ENCODE data around the gene MRPL57. TPM values are rescaled to one million over a fixed set of nuclear protein-coding genes. Genes with fewer than 3 reads are reported as not detected.
"Not testable (repeated sequence)": the region's sequence is repeated elsewhere in the genome, so short reads cannot be mapped to it uniquely, and the experiment has no call there.

Gene MRPL57
- total and polyA plus RNA-seq, 2 donors (not counting 1 experiment from before 2014, with no cell fraction given): 7.8 to 12.1 TPM

GRCh38 chr13:21152251-21152899, 24.1 kb upstream of the MRPL57 start:
- ChIA-PET CTCF (interaction anchor here (0.6 kb wide), 1 partner anchor 41 kb away, joined by 3 read pairs; no protein-coding TSS in a partner anchor), POLR2A (interaction anchor here (0.8 kb wide), 1 partner anchor 25 kb away, joined by 3 read pairs; the partner anchor contains the start of gene MRPL57)
- Histone ChIP-seq H3K79me2 (ENCODE audit: control insufficient read depth, insufficient read depth, low read length) (peaks cover 2% of the 10 kb centered on the region), H2AFZ (ENCODE audit: insufficient read depth, low read depth, low read length, poor library complexity, severe bottlenecking) (no peak overlapping the region), H3K27ac (ENCODE audit: low read length in 2 of 2) (no peak overlapping the region), H3K9ac (ENCODE audit: low read length) (no peak overlapping the region), H3K9me3 (ENCODE audit: control extremely low read depth in 1 of 3, control insufficient read depth in 2 of 3, insufficient read depth in 1 of 3, low read length in 2 of 3) (no peaks in the 10 kb centered on the region), H3K36me3 (replicated peaks in 1 of 2; ENCODE audit: control extremely low read depth in 1 of 2, control insufficient read depth in 1 of 2, extremely low read depth in 1 of 2, insufficient read depth in 2 of 2, low read length in 1 of 2) (peaks cover 5 to 13% of the 10 kb centered on the region in 2 experiments), H3K4me2 (replicated peaks; ENCODE audit: low read depth, low read length, poor library complexity, severe bottlenecking) (no peak overlapping the region), H4K20me1 (ENCODE audit: control insufficient read depth, insufficient read depth, low read length, poor library complexity, severe bottlenecking) (peaks cover 7% of the 10 kb centered on the region), H3K4me3 (ENCODE audit: control extremely low read depth in 1 of 5, extremely low read depth in 1 of 5, insufficient read depth in 1 of 5, low read depth in 2 of 5, low read length in 4 of 5) (no peak overlapping the region), H3K4me1 (ENCODE audit: control insufficient read depth in 2 of 2, insufficient read depth in 2 of 2, low read length in 2 of 2) (no peaks in the 10 kb centered on the region), H3K27me3 (replicated peaks in 1 of 4; ENCODE audit: control extremely low read depth in 1 of 4, control insufficient read depth in 3 of 4, insufficient read depth in 4 of 4, low read length in 3 of 4) (no peaks in the 10 kb centered on the region)
- no peak overlapping the region for H3K4me3 Mint-ChIP-seq
- no peak overlapping the region for H3K27ac Mint-ChIP-seq
- no peaks in the 10 kb centered on the region for H3K4me1 Mint-ChIP-seq
- no peaks in the 10 kb centered on the region for H3K9me3 Mint-ChIP-seq (ENCODE audit: insufficient read depth)
- ATAC-seq (ENCODE audit: low read depth): no peak
- TF ChIP-seq CTCF (IDR thresholded peaks at IDR 0.05) (no peak), EZH2 (IDR thresholded peaks at IDR 0.05; ENCODE audit: borderline replicate concordance, insufficient read depth, low read depth, low read length, poor library complexity, severe bottlenecking) (no peak)
- 98% methylated on average over 5 of the region's 8 CpGs for WGBS (ENCODE audit: insufficient coverage)
- H3K27me3 Mint-ChIP-seq: no peaks in the 10 kb centered on the region
- intact Hi-C loops (cut with micrococcal nuclease): no loop called here
- no peak for DNase-seq

- H3K4me2 ChIP-seq (replicated peaks; ENCODE audit: low read depth, low read length, poor library complexity, severe bottlenecking): no peak overlapping the region
- Mint-ChIP-seq H3K27me3 (no peaks in the 10 kb centered on the region), H3K4me1 (no peaks in the 10 kb centered on the region), H3K4me3 (no peak overlapping the region), H3K9me3 (ENCODE audit: insufficient read depth) (no peaks in the 10 kb centered on the region), H3K27ac (no peak overlapping the region)
- H3K79me2 ChIP-seq (ENCODE audit: control insufficient read depth, insufficient read depth, low read length): no peaks in the 10 kb centered on the region
- H3K27ac ChIP-seq (ENCODE audit: low read length in 2 of 2): no peak overlapping the region
- no peak overlapping the region for H3K4me3 ChIP-seq (ENCODE audit: control extremely low read depth in 1 of 5, extremely low read depth in 1 of 5, insufficient read depth in 1 of 5, low read depth in 2 of 5, low read length in 4 of 5)
- H3K36me3 ChIP-seq (replicated peaks in 1 of 2; ENCODE audit: control extremely low read depth in 1 of 2, control insufficient read depth in 1 of 2, extremely low read depth in 1 of 2, insufficient read depth in 2 of 2, low read length in 1 of 2): no peaks in the 10 kb centered on the region
- no peak for ATAC-seq (ENCODE audit: low read depth)
- H4K20me1 ChIP-seq (ENCODE audit: control insufficient read depth, insufficient read depth, low read length, poor library complexity, severe bottlenecking): no peaks in the 10 kb centered on the region
- no peak overlapping the region for H2AFZ ChIP-seq (ENCODE audit: insufficient read depth, low read depth, low read length, poor library complexity, severe bottlenecking)
- intact Hi-C loops (cut with micrococcal nuclease): no loop called here
- ChIA-PET POLR2A (no interaction called here), CTCF (no interaction called here)
- H3K4me1 ChIP-seq (ENCODE audit: control insufficient read depth in 2 of 2, insufficient read depth in 2 of 2, low read length in 2 of 2): no peaks in the 10 kb centered on the region
- TF ChIP-seq EZH2 (IDR thresholded peaks at IDR 0.05; ENCODE audit: borderline replicate concordance, insufficient read depth, low read depth, low read length, poor library complexity, severe bottlenecking) (no peak), CTCF (IDR thresholded peaks at IDR 0.05) (no peak)
- H3K9me3 ChIP-seq (ENCODE audit: control extremely low read depth in 1 of 3, control insufficient read depth in 2 of 3, insufficient read depth in 1 of 3, low read length in 2 of 3): no peaks in the 10 kb centered on the region
- H3K27me3 ChIP-seq (replicated peaks in 1 of 4; ENCODE audit: control extremely low read depth in 1 of 4, control insufficient read depth in 3 of 4, insufficient read depth in 4 of 4, low read length in 3 of 4): no peaks in the 10 kb centered on the region
- no peak for DNase-seq
- WGBS (ENCODE audit: insufficient coverage): no CpG with 5 or more reads among the region's 4 CpGs
- H3K9ac ChIP-seq (ENCODE audit: low read length): no peak overlapping the region
Observed at GRCh38 chr13:21164631-21165030, 11.8 kb upstream of the MRPL57 start.

GRCh38 chr13:21165606-21166005, 10.9 kb upstream of the MRPL57 start:
- H4K20me1 ChIP-seq (ENCODE audit: control insufficient read depth, insufficient read depth, low read length, poor library complexity, severe bottlenecking); H3K9me3 Mint-ChIP-seq (ENCODE audit: insufficient read depth); H3K9me3 ChIP-seq (ENCODE audit: control extremely low read depth in 1 of 3, control insufficient read depth in 2 of 3, insufficient read depth in 1 of 3, low read length in 2 of 3); H3K4me1 ChIP-seq (ENCODE audit: control insufficient read depth in 2 of 2, insufficient read depth in 2 of 2, low read length in 2 of 2); H3K79me2 ChIP-seq (ENCODE audit: control insufficient read depth, insufficient read depth, low read length); H3K27ac Mint-ChIP-seq; H3K27me3 Mint-ChIP-seq; H3K27me3 ChIP-seq (replicated peaks in 1 of 4; ENCODE audit: control extremely low read depth in 1 of 4, control insufficient read depth in 3 of 4, insufficient read depth in 4 of 4, low read length in 3 of 4); DNase-seq; H3K27ac ChIP-seq (ENCODE audit: low read length in 2 of 2); H3K9ac ChIP-seq (ENCODE audit: low read length); H2AFZ ChIP-seq (ENCODE audit: insufficient read depth, low read depth, low read length, poor library complexity, severe bottlenecking); H3K4me1 Mint-ChIP-seq; H3K36me3 ChIP-seq (replicated peaks in 1 of 2; ENCODE audit: control extremely low read depth in 1 of 2, control insufficient read depth in 1 of 2, extremely low read depth in 1 of 2, insufficient read depth in 2 of 2, low read length in 1 of 2); H3K4me3 Mint-ChIP-seq; H3K4me3 ChIP-seq (ENCODE audit: control extremely low read depth in 1 of 5, extremely low read depth in 1 of 5, insufficient read depth in 1 of 5, low read depth in 2 of 5, low read length in 4 of 5); ATAC-seq (ENCODE audit: low read depth); CTCF ChIA-PET; H3K4me2 ChIP-seq (replicated peaks; ENCODE audit: low read depth, low read length, poor library complexity, severe bottlenecking); intact Hi-C loops (cut with micrococcal nuclease): not testable (repeated sequence)
- POLR2A ChIA-PET: interaction anchor here (0.5 kb wide), 1 partner anchor 21 kb away, joined by 9 read pairs; no protein-coding TSS in a partner anchor
- WGBS (ENCODE audit: insufficient coverage): 56% methylated on average over 4 of the region's 4 CpGs

Measured in B cell (primary cell).